BLaER1 (cell line): ENCODE data around the gene NR2F1-AS1.
A peak's percentile ranks its signal among the peaks of the same experiment; 100 is the strongest.

Experiments used
- H3K27ac ChIP-seq: shearing (Covaris generic); formaldehyde crosslinking; 2 replicates; pipeline ENCODE4 v1.8.1; 2022
- H3K27me3 ChIP-seq: shearing (Covaris generic); formaldehyde crosslinking; 2 replicates; pipeline ENCODE4 v1.8.1; 2022
- H3K36me3 ChIP-seq: shearing (Covaris generic); formaldehyde crosslinking; 2 replicates; pipeline ENCODE4 v1.8.1; 2022
- H3K4me1 ChIP-seq: shearing (Covaris generic); formaldehyde crosslinking; 2 replicates; pipeline ENCODE4 v1.8.1; 2022
- H3K4me2 ChIP-seq: shearing (Covaris generic); formaldehyde crosslinking; 2 replicates; pipeline ENCODE4 v1.8.1; 2022
- H3K4me3 ChIP-seq: shearing (Covaris generic); formaldehyde crosslinking; 2 replicates; pipeline ENCODE4 v1.8.1; 2022
- H3K9ac ChIP-seq: shearing (Covaris generic); formaldehyde crosslinking; 2 replicates; pipeline ENCODE4 v1.8.1; 2022
- H3K9me3 ChIP-seq: shearing (Covaris generic); formaldehyde crosslinking; 2 replicates; pipeline ENCODE4 v1.8.1; 2022
- H4K20me1 ChIP-seq: shearing (Covaris generic); formaldehyde crosslinking; 2 replicates; pipeline ENCODE4 v1.8.1; 2022
- Cebpa-rat ChIP-seq: shearing (Covaris generic); IDR thresholded peaks from 2 replicates; pipeline ENCODE4 v1.8.1; 2022

The NR2F1-AS1 gene

DNA sequence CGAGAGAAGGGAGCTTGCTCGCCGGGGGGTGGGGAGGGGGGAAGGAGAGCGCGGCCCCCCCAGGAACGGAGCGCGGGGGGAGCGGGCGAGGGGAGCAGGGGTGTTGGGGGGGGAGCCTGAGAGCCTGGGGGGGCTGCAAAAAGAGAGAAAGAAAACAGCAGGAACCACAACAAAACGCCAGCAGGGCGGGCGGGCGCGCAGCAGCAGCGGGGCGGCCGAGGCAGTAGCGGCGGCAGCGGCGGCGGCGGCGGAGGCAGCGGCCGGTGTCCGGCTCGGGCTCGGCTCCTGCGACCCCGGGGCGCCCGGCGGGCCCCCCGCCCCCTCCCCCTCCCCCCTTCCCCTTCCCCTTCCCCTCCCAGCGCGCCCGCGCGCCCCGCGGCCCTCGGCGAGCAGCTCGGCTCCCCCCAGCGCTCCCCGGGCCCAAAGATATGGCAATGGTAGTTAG, 3.6 kb upstream of the NR2F1-AS1 start:
- Histone ChIP-seq H3K9me3 (peaks cover 13% of the 10 kb centered on the region), H3K36me3 (no peaks in the 10 kb centered on the region), H4K20me1 (peaks cover 90% of the 10 kb centered on the region), H3K27ac (no peak overlapping the region), H3K4me2 (peak overlapping the region; percentile 80), H3K4me3 (peak overlapping the region; percentile 57), H3K4me1 (peaks cover 23% of the 10 kb centered on the region), H3K27me3 (peaks cover 100% of the 10 kb centered on the region), H3K9ac (no peak overlapping the region)
- TF ChIP-seq Cebpa-rat: no peak

- H3K27ac ChIP-seq: no peak overlapping the region
- TF ChIP-seq Cebpa-rat: no peak
These were observed 3.0 kb upstream of the NR2F1-AS1 start for GRCh38 chr5:93583768-93584595.

GRCh38 chr5:93583439-93583767, 2.4 kb upstream of the NR2F1-AS1 start:
- peaks cover 34% of the 10 kb centered on the region for H3K4me1 ChIP-seq
- peaks cover 11% of the 10 kb centered on the region for H3K9me3 ChIP-seq
- no peak overlapping the region for H3K27ac ChIP-seq
- H4K20me1 ChIP-seq: peaks cover 92% of the 10 kb centered on the region
- no peaks in the 10 kb centered on the region for H3K36me3 ChIP-seq
- TF ChIP-seq Cebpa-rat: no peak
- peaks cover 100% of the 10 kb centered on the region for H3K27me3 ChIP-seq
- H3K4me3 ChIP-seq: no peak overlapping the region
- H3K4me2 ChIP-seq: no peak overlapping the region
- H3K9ac ChIP-seq: no peak overlapping the region

More at GRCh38 chr5:93583768-93584595, 3.0 kb upstream of the NR2F1-AS1 start:
- Histone ChIP-seq H3K9ac (no peak overlapping the region), H4K20me1 (peaks cover 91% of the 10 kb centered on the region), H3K4me3 (peak overlapping the region; percentile 57), H3K27me3 (peaks cover 100% of the 10 kb centered on the region), H3K4me2 (peak overlapping the region; percentile 80), H3K4me1 (peaks cover 28% of the 10 kb centered on the region), H3K36me3 (no peaks in the 10 kb centered on the region), H3K9me3 (peaks cover 13% of the 10 kb centered on the region)

DNA sequence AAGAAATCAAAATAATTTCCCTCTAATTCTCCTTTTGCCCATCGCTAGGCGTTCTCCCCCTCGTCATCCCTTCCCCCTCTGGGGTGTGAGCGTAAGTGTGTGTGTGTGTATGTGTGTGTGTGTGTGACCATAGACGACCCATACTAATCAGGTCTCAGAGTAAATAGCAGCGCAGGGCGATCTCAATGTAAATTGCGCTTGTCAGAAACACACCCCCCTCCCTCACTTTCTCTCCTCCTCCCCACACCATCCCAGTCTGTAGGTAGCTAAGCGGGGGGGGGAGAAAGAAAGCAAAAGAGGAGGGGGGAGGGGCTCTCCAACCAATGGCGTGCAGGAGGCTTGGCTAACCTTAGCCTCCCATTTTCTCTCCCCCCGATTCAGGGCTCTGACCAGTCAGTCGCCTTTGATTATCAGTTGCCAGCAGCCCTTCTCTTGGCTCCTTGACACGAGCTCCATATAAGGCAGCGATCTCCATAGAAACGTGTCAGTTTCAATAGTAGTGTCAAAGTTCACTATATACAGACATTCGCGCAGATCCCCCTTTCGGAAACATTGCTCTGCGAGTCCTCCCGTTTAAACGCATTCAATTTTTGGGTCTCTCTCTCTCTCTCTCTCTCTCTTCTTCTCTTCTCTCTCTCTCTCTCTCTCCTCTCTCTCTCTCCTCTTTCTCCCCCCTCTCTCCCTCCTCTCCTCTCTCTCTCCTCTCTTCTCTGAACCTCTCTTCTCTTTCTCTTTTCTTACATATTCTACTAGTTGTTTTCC, 1.8 kb upstream of the NR2F1-AS1 start, which contains the start of gene NR2F1:
TSS of gene NR2F1 (plus strand) at position 546 of the 762 bp plus-strand sequence. CDS start 1,802 bp downstream, outside the sequence.
- Histone ChIP-seq H3K4me2 (peak within 1 kb of the TSS; percentile 80), H3K4me3 (peak within 1 kb of the TSS; percentile 57), H3K27me3 (peaks cover 100% of the 10 kb centered on the region), H4K20me1 (peaks cover 92% of the 10 kb centered on the region), H3K9ac (no peak within 1 kb of the TSS), H3K36me3 (no peaks in the 10 kb centered on the region), H3K9me3 (peaks cover 5% of the 10 kb centered on the region), H3K27ac (no peak within 1 kb of the TSS), H3K4me1 (peaks cover 37% of the 10 kb centered on the region)
- no peak for TF ChIP-seq Cebpa-rat

DNA sequence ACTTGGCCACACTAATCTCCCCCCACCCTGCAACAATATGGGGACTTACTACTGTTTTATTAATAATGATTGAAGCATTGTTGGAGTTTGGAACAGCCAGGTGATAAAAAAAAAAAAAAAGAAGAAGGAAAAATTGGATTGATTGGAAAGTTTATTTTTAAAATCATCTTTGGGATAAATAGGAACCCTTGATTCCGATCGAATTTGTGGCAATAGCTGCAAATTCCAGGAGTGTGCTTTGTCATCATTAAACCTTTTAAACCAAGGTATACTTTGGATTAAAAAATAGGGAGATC, 1.1 kb upstream of the NR2F1-AS1 start:
- H3K27ac ChIP-seq: no peak overlapping the region
- no peaks in the 10 kb centered on the region for H3K9me3 ChIP-seq
- no peaks in the 10 kb centered on the region for H3K36me3 ChIP-seq
- no peak overlapping the region for H3K4me2 ChIP-seq
- no peak for TF ChIP-seq Cebpa-rat
- H3K4me1 ChIP-seq: peaks cover 37% of the 10 kb centered on the region
- H4K20me1 ChIP-seq: peaks cover 92% of the 10 kb centered on the region
- no peak overlapping the region for H3K4me3 ChIP-seq
- peaks cover 100% of the 10 kb centered on the region for H3K27me3 ChIP-seq
- H3K9ac ChIP-seq: no peak overlapping the region

DNA sequence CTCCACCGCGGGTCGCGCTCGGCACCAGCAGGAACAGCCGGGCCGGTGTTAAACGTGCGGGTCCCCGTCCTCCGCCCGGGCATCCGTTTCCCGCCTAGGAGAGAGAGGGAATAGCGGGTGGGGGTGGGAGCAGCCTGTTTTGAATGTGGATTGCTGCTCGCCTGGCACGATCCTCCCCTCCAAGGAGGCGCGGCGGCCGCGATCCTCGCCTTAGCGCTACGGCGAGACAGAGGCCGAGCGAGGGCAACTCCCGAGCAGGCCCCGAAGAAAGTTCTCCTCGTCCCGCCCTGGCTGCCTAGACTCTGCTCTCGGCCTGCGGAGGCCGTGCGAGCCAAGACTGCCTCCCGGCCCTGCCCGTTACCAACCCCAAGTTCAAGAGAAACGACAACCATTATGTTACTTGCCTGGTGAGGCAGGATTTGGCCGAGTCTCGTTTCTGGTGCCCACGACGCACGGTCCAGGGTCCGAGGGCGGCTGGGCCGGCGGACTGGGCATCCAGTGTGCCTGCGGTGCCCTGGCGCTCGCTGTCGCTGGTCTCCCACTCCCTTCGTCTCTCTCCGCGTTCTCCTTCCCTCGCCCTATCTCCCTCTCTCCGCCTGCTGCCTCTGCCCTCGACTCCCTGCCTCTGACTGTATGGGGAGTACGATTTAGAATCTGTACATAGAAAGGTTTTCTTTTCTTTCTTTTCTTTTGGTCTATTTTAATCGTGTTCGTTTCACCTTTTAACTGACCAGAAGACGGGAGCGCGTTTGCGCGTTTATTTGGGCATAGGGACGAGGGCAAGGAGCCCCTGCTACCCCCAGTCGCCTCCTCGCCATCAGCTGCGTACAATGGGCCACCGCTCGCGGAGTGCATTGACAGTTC, 724 bp downstream of the NR2F1-AS1 start:
- peak overlapping the region; percentile 59 for H3K4me3 ChIP-seq

DNA sequence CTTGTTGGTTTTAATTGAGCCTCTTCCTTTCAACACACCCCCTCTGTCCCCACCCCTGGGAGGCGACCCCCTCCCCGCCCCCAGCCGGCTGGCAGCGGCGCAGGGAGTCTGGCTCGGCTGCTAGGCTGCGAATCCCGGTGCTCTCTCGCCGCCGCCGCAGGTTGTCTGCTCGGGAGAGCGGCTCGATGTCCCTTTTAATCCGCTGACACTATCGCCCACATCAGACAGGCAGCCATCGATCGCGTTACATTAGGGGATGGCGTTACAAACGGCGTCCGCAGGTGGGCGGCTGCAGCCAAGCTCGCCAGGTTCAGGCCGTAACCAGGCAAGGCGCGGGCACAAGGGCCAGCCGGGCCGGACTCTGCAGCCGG, 1.3 kb downstream of the NR2F1-AS1 start:
- TF ChIP-seq Cebpa-rat: no peak
- Histone ChIP-seq H3K27ac (no peak overlapping the region), H3K36me3 (no peaks in the 10 kb centered on the region), H3K4me1 (peaks cover 37% of the 10 kb centered on the region), H3K9ac (no peak overlapping the region), H3K27me3 (peaks cover 100% of the 10 kb centered on the region), H3K4me3 (peak overlapping the region; percentile 59), H3K4me2 (peak overlapping the region; percentile 83), H4K20me1 (peaks cover 93% of the 10 kb centered on the region), H3K9me3 (no peaks in the 10 kb centered on the region)

More for the DNA sequence above, 724 bp downstream of the NR2F1-AS1 start:
- H3K36me3 ChIP-seq: no peaks in the 10 kb centered on the region
- H4K20me1 ChIP-seq: peaks cover 92% of the 10 kb centered on the region
- no peak overlapping the region for H3K27ac ChIP-seq
- TF ChIP-seq Cebpa-rat: no peak
- H3K4me1 ChIP-seq: peaks cover 37% of the 10 kb centered on the region
- peaks cover 100% of the 10 kb centered on the region for H3K27me3 ChIP-seq
- H3K9ac ChIP-seq: no peak overlapping the region
- no peaks in the 10 kb centered on the region for H3K9me3 ChIP-seq
- peak overlapping the region; percentile 83 for H3K4me2 ChIP-seq

DNA sequence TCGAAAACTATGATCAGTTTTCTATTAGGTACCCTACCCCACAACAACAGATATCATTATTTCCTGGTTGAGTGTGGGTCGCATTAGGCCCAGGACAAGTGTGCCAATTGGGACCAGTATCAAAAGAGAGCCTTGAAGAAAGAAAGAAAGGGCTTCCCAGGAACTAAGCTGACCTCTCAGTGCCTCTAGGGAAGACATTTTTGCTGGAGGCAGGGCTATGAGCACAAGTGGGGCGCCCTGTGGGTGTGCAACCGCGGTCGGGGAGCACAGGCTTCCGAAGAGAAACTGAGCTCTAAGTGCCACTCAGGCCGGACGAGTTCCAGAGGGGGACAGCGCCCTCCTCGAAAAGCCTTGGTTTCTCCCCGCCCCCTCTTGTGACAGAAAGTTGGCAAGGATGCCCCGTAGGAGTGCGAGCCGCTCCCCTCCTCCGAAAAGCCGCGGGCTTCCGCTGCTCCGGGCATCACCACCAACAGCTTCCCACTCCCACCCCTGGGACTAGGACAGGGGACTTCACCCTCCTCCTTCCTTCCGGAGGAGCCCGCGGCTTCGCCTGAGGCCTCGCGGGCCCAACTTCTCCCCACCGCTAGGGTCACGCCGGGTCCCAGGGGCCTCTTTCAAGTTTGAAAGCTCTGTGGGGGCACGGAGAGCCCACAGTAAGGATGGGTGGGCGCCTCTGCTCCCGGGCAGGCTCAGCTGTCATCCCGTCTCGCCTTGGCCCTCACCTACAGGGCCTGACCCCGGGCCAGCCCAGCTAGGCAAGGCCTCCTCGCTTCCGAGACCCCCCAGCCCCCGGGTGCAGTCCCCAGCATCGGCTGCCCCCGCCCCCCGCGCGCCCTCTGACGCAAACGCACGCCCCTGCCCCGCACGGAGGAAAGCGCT, 2.0 kb downstream of the NR2F1-AS1 start:
- peaks cover 100% of the 10 kb centered on the region for H3K27me3 ChIP-seq
- no peak overlapping the region for H3K27ac ChIP-seq
- peaks cover 1% of the 10 kb centered on the region; the same call in 1 of the 2 replicates for H3K9me3 ChIP-seq
- no peaks in the 10 kb centered on the region for H3K36me3 ChIP-seq
- H3K4me3 ChIP-seq: peak overlapping the region; percentile 59
- peak overlapping the region; percentile 83 for H3K4me2 ChIP-seq
- TF ChIP-seq Cebpa-rat: no peak
- peaks cover 33% of the 10 kb centered on the region for H3K4me1 ChIP-seq
- peaks cover 96% of the 10 kb centered on the region for H4K20me1 ChIP-seq
- no peak overlapping the region for H3K9ac ChIP-seq
